SHP77 (cell line): Measurements from ENCODE around the gene NEDD4.
A peak's percentile ranks its signal among the peaks of the same experiment; 100 is the strongest.
"Not testable (repeated sequence)": the region's sequence is repeated elsewhere in the genome, so short reads cannot be mapped to it uniquely, and the experiment has no call there.

Experiments
- DNase-seq, 2 experiments: peaks; one replicate each; lab custom pipeline; 2025; lab: John Stamatoyannopoulos, UW

Gene NEDD4

DNA sequence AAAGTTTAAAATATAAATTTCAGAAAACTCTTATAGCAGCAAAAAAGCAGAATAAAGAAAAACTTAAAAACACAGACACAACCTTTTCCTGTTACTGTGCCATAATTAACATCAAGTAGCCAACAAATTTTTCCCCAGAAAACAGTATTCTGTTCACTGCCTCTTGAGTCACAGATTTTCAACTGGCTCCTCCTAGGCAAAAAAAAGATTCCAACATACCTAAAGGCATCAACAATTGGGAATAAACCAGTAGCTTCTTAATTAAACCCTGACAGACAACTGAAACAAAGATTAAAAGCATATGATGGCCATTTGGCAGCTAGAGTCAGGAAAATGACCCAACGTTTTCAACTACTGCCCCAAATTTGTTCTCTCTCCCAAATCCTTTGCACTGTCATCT lies 10.9 kb upstream of the NEDD4 start:
- not testable (repeated sequence) for DNase-seq

GRCh38 chr15:56003777-56004176 lies 10.4 kb upstream of the NEDD4 start:
- not testable (repeated sequence) for DNase-seq

DNA sequence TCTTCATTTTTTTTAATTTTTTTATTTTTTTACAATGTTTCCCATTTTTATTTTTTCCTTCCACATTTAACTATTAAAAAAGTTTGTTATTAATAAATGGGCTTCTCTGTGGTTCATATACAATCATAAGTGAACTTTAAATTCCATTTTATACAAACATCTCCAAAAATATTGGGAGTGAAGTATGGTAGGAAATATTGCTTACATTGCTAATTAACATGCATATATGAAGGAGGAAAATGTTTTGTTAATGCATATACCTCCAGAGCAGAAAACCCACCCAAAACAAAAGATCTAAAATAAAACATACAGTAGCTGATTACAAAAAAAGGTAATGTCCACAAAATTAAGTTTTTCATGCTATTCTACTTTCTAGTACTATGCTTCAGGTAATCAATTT lies 9.9 kb upstream of the NEDD4 start:
- not testable (repeated sequence) for DNase-seq

DNA sequence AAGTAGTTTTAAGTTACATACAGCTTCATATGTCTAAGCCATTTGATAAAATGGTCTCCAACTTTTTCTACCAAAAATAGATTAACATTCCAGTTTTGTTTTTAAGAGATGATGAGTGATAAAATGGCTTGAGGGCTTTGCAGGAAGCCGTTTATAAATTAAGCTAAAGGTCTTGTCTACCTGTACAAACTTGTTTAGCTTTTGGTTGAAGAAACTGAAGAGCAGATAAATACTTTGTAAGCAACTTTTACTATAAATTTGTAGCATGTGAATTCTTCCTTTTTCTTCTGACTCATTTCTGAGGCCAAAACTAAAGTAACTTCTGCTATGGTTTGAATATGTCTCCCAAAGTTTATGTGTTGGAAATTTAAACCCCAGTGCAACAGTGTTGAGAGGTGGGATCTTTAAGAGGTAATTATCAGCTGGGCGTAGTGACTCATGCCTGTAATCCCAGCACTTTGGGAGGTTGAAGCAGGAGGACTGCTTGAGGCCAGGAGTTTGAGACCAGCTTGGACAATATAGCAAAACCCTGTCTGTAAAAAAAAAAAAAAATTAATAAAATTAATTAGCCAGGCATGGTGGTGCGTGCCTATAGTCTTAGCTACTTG lies 8.2 kb upstream of the NEDD4 start:
- DNase-seq, result no peak

- no peak for DNase-seq
These were observed 6.2 kb upstream of the NEDD4 start for GRCh38 chr15:55999658-56000057.

DNA sequence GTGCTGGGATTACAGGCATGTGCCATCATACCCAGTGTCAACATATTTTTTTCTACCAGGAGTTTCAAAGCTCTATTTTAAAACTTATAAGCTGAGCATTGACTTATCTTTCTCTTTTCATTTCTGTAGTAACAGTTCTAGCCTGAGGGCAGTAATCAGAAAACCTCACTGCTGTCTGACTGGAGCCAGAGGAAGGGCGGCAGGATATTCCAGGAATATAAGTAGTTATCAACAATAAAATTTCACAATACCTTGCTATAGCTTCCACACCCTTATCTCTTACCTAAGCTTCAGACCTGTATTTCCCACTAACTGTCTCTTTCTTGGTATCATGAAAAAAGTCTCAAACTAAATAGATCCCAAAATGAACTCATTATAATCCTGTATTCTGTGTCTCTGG lies 5.1 kb upstream of the NEDD4 start:
- DNase-seq, result no peak

- peak; percentile 5 to 37 for DNase-seq
These were observed 570 bp upstream of the NEDD4 start for GRCh38 chr15:55993804-55994560.

- DNase-seq, result peak in 1 of 2 experiments; percentile 7
These were observed 672 bp downstream of the NEDD4 start for GRCh38 chr15:55992769-55993110.

DNA sequence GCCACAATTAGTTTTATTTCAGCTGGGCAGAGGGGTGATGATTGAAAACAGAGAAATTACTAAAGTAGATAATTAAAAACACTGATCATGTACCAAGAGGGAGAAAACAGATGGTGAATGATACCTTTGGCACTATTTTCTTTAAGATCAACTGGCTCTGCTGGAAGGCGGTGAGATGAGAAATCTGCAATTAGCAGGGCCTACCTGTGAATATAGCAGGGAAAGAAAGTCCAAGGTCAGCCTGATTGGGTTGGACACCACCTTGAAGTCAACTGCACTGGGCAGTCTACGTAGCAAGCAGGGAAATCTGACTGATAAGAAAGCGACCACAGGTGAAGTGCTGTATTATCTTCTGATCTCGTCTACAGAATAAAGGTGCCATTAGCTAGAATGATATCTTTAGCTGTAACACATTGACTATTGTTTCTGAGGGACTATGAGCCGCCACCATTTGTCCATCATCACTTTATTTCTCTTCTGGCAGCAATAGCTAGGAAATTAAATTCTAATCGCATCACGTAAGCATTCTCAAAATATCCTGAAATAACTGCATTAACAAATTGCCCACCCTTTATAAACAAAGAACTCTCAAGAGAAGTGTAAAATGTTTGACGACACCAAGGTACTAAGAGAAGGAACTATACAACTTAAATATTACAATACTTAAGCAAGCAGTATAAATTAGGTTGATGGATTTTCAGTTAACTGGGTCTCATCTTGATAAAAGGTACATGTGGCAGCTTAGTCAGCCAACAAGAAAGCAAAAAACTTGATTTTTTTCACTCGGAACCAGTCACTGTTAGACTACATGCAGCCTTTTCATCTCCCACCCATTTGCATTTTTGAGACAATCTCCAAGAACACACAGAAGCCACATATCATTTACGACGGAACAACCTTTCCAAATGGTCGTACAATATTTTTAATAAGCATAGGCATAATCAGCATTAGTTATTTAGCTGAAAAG lies 1.3 kb downstream of the NEDD4 start:
- peak in 1 of 2 experiments; percentile 2 for DNase-seq

GRCh38 chr15:55990998-55991397 lies 2.4 kb downstream of the NEDD4 start:
- DNase-seq, result no peak

- no peak for DNase-seq
These were observed 2.9 kb downstream of the NEDD4 start for GRCh38 chr15:55990516-55990915.

- DNase-seq, result peak in 1 of 2 experiments; percentile 1
These were observed 4.0 kb downstream of the NEDD4 start for GRCh38 chr15:55989383-55989782.

GRCh38 chr15:55981582-55982249 lies 11.7 kb downstream of the NEDD4 start:
- DNase-seq, result no peak

DNA sequence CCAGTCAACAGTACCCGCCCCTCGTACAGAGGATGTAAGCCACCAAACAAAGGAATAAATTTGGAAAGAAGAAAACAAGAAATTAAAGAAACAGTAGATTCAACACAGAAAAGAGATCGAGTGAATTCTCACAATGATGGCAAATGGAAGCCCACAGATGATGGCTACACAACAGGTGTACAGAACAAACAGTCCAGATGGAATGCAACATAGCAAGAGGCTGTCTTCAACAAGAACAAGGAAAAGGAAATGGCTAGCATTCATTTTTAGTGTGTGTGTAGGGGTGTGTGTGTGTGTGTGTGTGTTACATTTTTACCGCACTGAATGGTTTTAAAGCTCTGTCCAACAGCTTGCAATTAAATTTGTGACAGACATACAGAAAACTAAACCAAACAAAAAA lies 12.9 kb downstream of the NEDD4 start:
- DNase-seq, result no peak

GRCh38 chr15:55977231-55977630 lies 16.2 kb downstream of the NEDD4 start:
- DNase-seq, result no peak

DNA sequence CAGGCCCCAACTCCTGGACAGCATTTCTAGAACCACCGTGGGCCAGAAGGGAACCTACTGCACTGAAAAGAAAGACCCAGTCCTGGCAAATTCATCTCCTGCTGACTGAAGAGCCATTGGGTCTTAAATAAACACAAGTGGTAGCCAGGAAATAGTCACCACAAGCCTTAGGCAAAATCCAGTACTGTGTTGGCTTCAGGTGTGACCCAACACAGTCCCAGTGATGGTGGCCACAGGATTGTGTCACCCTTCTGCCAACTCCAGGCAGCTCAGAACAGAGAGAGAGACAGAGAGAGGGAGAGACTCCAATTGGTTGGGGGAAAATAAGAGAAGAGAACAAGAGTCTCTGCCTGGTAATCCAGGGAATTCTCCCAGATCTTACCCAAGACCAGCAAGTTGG lies 23.1 kb downstream of the NEDD4 start:
- DNase-seq, result no peak

DNA sequence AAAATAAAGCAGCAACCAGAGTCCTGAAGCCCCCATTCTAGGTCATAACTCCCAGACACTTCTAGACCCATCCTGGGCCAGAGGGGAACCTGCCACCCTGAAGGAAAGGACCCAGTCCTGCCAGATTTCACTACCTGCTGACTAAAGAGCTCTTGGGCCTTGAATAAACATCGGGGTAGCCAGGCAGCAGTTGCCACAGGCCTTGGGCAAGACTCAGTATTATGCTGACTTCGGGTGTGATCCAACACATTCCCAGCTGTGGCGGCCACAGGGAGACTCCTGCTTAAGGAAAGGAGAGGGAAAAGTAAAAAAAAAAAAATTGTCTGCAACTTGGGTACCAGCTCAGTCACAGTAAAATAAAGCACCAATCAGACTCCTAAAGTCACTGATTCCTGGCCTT lies 23.8 kb downstream of the NEDD4 start:
- no peak for DNase-seq

- no peak for DNase-seq
These were observed 24.5 kb downstream of the NEDD4 start for GRCh38 chr15:55968923-55969322.

GRCh38 chr15:55965091-55965490 lies 28.3 kb downstream of the NEDD4 start:
- no peak for DNase-seq

GRCh38 chr15:55960946-55961345 lies 32.5 kb downstream of the NEDD4 start:
- no peak for DNase-seq

GRCh38 chr15:55959744-55960447 lies 33.5 kb downstream of the NEDD4 start:
- DNase-seq, result no peak

DNA sequence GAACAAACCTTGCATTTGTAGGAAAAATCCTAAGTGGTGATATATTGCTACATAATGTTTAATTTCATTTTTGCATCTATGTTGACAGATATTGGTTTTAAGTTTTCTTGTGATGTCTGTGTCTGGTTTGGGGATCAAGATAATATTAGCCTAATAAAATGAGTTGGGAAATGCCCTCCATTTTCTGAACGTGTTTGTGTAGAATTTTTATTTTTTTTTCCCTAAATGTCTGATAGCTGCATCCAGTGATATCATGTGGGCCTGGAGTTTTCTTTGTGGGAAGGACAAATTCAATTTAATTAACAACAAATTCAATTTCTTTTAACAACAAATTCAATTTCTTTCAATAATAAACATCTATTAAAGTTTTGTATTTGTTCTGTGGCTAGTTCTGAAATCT lies 35.1 kb downstream of the NEDD4 start:
- no peak for DNase-seq
